GM06990 (cell line): Measurements from ENCODE around the gene DLG2.
"Not testable (repeated sequence)": the region's sequence is repeated elsewhere in the genome, so short reads cannot be mapped to it uniquely, and the experiment has no call there.

Source experiments
- DNase-seq: peaks from one replicate; pipeline ENCODE4 v3.0.0-alpha.2; 2011; ENCODE audit not compliant: insufficient read length; ENCODE audit errors: extremely low read depth
- H3K27me3 ChIP-seq: replicated peaks from 2 replicates; pipeline ENCODE4 v1.6.0; 2011; ENCODE audit warnings: low read length; ENCODE audit not compliant: control insufficient read depth, insufficient read depth
- H3K36me3 ChIP-seq: 2 replicates; pipeline ENCODE4 v1.5.1; 2011; ENCODE audit warnings: low read length; ENCODE audit not compliant: control insufficient read depth, insufficient read depth
- H3K4me3 ChIP-seq: replicated peaks from 2 replicates; pipeline ENCODE4 v1.5.1; 2011; ENCODE audit warnings: low read depth, mild to moderate bottlenecking, control low read depth, low read length
- TF ChIP-seq, protein P1 (sequence below): IDR thresholded peaks from 2 replicates; pipeline ENCODE4 v1.5.1; 2011; ENCODE audit warnings: low read length, control low read depth, mild to moderate bottlenecking, inconsistent platforms; ENCODE audit not compliant: insufficient read depth, poor library complexity, severe bottlenecking

The DLG2 gene

DNA sequence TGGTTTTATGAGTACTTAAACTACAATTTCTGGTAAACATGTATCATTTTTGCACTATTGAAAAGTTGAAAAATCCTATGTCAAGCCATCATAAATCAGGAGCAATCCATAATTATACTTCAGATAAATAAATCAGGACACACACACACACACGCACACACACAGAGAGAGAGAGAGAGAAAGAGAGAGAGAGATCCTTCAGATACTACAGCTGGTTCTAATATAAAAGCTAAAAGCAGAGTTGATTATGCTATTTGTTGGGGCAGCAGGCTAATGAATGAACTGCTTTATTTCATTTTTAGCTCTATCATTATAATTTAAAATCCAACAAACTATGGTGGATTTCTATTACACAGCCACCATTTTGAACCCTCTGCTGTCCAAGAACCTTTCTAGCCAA, 2018.6 kb downstream of the DLG2 start:
- Histone ChIP-seq H3K4me3 (no peak overlapping the region), H3K36me3 (no peaks in the 10 kb centered on the region), H3K27me3 (no peaks in the 10 kb centered on the region)
- TF ChIP-seq, protein P1, sequence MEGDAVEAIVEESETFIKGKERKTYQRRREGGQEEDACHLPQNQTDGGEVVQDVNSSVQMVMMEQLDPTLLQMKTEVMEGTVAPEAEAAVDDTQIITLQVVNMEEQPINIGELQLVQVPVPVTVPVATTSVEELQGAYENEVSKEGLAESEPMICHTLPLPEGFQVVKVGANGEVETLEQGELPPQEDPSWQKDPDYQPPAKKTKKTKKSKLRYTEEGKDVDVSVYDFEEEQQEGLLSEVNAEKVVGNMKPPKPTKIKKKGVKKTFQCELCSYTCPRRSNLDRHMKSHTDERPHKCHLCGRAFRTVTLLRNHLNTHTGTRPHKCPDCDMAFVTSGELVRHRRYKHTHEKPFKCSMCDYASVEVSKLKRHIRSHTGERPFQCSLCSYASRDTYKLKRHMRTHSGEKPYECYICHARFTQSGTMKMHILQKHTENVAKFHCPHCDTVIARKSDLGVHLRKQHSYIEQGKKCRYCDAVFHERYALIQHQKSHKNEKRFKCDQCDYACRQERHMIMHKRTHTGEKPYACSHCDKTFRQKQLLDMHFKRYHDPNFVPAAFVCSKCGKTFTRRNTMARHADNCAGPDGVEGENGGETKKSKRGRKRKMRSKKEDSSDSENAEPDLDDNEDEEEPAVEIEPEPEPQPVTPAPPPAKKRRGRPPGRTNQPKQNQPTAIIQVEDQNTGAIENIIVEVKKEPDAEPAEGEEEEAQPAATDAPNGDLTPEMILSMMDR, result no peak
- no peak for DNase-seq

DNA sequence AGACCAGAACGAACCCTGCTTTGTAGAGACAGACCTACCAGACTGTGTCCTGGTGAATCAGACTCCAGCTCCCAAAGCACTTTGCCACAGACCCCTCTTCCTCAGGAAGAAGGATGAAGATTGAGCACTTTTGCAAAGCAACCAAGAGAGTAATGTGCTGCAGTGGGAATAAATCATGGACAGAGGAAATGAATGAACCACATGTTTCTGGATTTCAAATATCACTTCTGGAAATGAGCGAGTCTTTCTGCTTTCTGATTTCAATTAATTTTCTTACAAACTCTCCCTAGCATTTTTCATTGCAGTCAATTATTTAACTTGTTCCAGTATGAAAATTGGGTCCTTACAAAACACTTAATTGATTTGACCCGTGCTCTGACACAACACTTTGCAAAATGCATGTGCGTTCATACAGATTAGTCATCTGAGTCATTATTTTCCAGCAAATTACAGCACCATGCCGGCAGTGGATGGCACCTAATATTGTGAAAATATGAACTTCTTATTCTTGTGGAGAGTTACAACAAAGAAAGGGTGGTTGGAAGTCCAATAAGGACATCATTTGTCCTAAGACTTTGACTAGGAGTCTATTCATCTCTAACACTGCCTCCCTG, 2025.1 kb downstream of the DLG2 start:
- no peak for DNase-seq
- Histone ChIP-seq H3K27me3 (no peaks in the 10 kb centered on the region), H3K4me3 (no peak overlapping the region), H3K36me3 (no peaks in the 10 kb centered on the region)
- TF ChIP-seq, protein P1, result no peak

DNA sequence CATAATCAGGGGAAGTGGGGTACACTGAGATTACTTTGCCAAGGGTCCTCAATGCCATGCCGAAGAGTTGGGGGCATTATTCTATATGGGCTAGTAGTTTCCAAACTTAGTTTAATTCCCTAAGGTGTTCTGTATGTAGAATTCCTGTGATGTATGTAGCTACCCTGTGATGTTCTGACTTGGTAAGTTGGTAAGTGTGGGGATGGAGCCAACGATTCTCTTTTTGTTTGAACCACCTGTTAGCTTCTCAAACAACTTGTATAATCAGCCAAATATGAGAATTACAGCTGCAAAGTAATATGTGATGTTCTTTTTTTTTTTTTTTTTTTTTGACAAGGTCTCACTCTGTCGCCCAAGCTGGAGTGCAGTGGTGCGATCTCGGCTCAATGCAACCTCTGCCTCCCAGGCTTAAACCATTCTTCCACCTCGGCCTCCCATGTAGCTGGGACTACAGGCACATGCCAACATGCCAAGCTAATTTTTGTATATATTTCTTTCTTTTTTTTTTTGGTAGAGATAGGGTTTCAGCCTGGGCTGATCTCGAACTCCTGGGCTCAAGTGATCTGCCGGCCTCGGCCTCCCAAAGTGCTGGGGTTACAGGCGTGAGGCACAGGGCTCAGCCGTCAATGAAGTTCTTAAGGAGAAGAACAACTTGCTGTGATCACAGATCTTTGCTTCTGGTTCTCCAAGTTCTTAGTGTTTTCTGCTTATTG, 2025.8 kb downstream of the DLG2 start:
- Histone ChIP-seq H3K36me3 (no peaks in the 10 kb centered on the region), H3K4me3 (no peak overlapping the region), H3K27me3 (no peaks in the 10 kb centered on the region)
- DNase-seq, result no peak
- TF ChIP-seq, protein P1, result no peak

DNA sequence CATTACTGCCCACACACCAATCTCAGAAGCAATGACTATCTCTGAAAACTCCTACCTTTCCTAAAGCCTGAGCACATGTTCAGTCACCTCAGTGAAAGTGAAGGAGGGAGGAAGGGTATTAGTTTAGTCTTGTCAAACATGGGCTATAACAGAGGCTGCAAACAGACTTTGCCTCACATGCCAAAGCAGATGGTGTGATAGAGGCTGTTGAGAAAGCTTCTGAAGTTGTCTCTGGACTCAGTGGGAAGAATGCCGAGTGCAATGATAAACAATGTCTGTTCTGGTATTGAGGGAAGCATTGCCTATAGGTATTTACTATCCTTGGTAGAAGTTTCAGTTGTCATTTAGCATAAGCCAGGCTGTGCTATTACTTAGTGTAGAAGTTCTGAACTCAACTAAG, 2026.5 kb downstream of the DLG2 start:
- H3K36me3 ChIP-seq, result no peaks in the 10 kb centered on the region
- no peak overlapping the region for H3K4me3 ChIP-seq
- DNase-seq, result no peak
- H3K27me3 ChIP-seq, result no peaks in the 10 kb centered on the region
- TF ChIP-seq, protein P1, result no peak

DNA sequence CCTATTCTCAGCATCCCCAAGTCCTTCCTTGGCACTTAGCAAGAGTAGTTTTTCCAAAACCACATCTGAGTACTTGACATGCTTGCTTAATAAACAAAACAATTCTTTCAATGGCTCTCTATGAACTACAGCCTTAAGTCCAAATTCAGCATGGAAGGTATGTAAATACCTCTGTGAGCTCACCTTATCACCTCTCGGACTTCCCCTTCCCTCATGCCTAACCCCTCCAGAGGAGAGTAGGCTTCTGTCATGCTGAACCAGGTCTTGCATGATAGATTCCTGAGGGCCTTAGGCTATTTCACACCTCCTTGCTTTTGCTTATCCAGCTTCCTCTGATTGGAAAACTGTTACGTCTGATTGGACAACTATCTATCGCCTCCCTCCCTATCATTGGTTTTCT, 2028.1 kb downstream of the DLG2 start:
- TF ChIP-seq, protein P1, result no peak
- Histone ChIP-seq H3K36me3 (no peaks in the 10 kb centered on the region), H3K27me3 (no peaks in the 10 kb centered on the region), H3K4me3 (no peak overlapping the region)
- DNase-seq, result no peak

DNA sequence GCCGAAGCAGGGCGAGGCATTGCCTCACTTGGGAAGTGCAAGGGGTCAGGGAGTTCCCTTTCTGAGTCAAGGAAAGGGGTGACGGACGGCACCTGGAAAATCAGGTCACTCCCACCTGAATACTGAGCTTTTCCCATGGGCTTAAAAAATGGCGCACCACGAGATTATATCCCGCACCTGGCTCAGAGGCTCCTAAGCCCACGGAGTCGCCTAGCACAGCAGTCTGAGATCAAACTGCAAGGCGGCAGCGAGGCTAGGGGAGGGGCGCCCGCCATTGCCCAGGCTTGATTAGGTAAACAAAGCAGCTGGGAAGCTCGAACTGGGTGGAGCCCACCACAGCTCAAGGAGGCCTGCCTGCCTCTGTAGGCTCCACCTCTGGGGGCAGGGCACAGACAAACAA, 2039.3 kb downstream of the DLG2 start:
- not testable (repeated sequence) for DNase-seq, H3K27me3 ChIP-seq, H3K36me3 ChIP-seq, H3K4me3 ChIP-seq
